A549 (cell line): ENCODE measurements around the gene TRERF1. TPM values are rescaled to one million over a fixed set of nuclear protein-coding genes. Genes with fewer than 3 reads are reported as not detected.

ENCODE experiments used
- ATAC-seq, 2 experiments: fragments of 200-7000 bp in 1 of 2; fragments of >200 bp in 1 of 2; cut with Nextera tagmentation in 1 of 2; cut with Tn5 transposase in 1 of 2; 3 replicates each; pipeline versions ENCODE4 v1.8.0 to v1.9.1; 2018 to 2020; ENCODE audit warnings: mild to moderate bottlenecking in 1 of 2, moderate library complexity in 1 of 2
- CTCF ChIA-PET: fragments of 300-600 bp; sonication (Branson Sonifier 250); formaldehyde crosslinking; extraction: SDS; loops from one replicate; lab custom pipeline; 2021; ENCODE audit warnings: antibody characterized with exemption, inconsistent platforms; lab: Yijun Ruan, JAX
- POLR2A ChIA-PET: fragments of 350-600 bp; formaldehyde crosslinking; extraction: SDS; loops from one replicate; lab custom pipeline; 2021; ENCODE audit warnings: antibody characterized with exemption, inconsistent platforms; lab: Yijun Ruan, JAX
- DNase-seq, 2 experiments: peaks; one replicate each; pipeline versions ENCODE4 v3.0.0 to v3.0.0-alpha.2; 2011 to 2016; ENCODE audit warnings: low read depth in 1 of 2, low spot score in 1 of 2
- FAIRE-seq: peaks from 2 replicates; lab custom pipeline; 2011; peaks lifted over from hg19 to GRCh38; lab: Jason Lieb, UNC
- H3K27ac ChIP-seq, 2 experiments: fragments of >200 bp; sonication (Bioruptor Twin); formaldehyde crosslinking; 3 replicates each; pipeline ENCODE4 v1.5.1; 2016 to 2017
- H3K4me1 ChIP-seq: fragments of >200 bp; sonication (Bioruptor Twin); formaldehyde crosslinking; 3 replicates; pipeline ENCODE4 v1.6.1; 2016
- H3K4me2 ChIP-seq: fragments of >200 bp; sonication (Bioruptor Twin); formaldehyde crosslinking; 3 replicates; pipeline ENCODE4 v1.6.1; 2016
- H3K4me3 ChIP-seq: fragments of >200 bp; sonication (Bioruptor Twin); formaldehyde crosslinking; 3 replicates; pipeline ENCODE4 v1.5.1; 2016
- H3K9me3 ChIP-seq: fragments of >200 bp; sonication (Bioruptor Twin); formaldehyde crosslinking; 3 replicates; pipeline ENCODE4 v1.6.1; 2016
- BCL3 ChIP-seq: fragments of >200 bp; sonication (Bioruptor Twin); formaldehyde crosslinking; IDR thresholded peaks from 3 replicates; pipeline ENCODE4 v1.6.1; 2016
- BHLHE40 ChIP-seq: IDR thresholded peaks from 2 replicates; pipeline ENCODE4 v1.6.1; 2012; ENCODE audit warnings: low read depth, low read length, inconsistent platforms
- CBX8 ChIP-seq: fragments of 200-600 bp; sonication (generic); IDR thresholded peaks from 2 replicates; pipeline ENCODE4 v1.6.1; 2016
- CHD2 ChIP-seq: fragments of 150-350 bp; IDR thresholded peaks from 2 replicates; pipeline ENCODE4 v1.6.1; 2014; ENCODE audit warnings: low read length; ENCODE audit not compliant: partially characterized antibody
- CTCF ChIP-seq: fragments of >200 bp; sonication (Bioruptor Twin); formaldehyde crosslinking; IDR thresholded peaks from 3 replicates; pipeline ENCODE4 v1.5.1; 2016
- EHF ChIP-seq: fragments of 250-450 bp; sonication (Bioruptor Pico); IDR thresholded peaks from 2 replicates; pipeline ENCODE4 v1.5.0; 2020; ENCODE audit warnings: mild to moderate bottlenecking
- EHMT2 ChIP-seq: fragments of 200-600 bp; sonication (generic); IDR thresholded peaks from 2 replicates; pipeline ENCODE4 v1.6.1; 2016; ENCODE audit warnings: antibody characterized with exemption, low read depth, mild to moderate bottlenecking, moderate library complexity
- ESRRA ChIP-seq: fragments of 150-350 bp; IDR thresholded peaks from 2 replicates; pipeline ENCODE4 v1.6.1; 2014; ENCODE audit warnings: mild to moderate bottlenecking, low read length, borderline replicate concordance
- FOSL2 ChIP-seq, 2 experiments: fragments of 450-650 bp in 1 of 2; fragments of >200 bp in 1 of 2; sonication (Bioruptor Twin) in 1 of 2; formaldehyde crosslinking; IDR thresholded peaks; 2 replicates each; pipeline versions ENCODE4 v1.5.0 to v1.6.1; 2016 to 2020; ENCODE audit warnings: mild to moderate bottlenecking in 1 of 2, moderate library complexity in 1 of 2
- HEYL ChIP-seq: fragments of 250-450 bp; sonication (Bioruptor Pico); IDR thresholded peaks from 2 replicates; pipeline ENCODE4 v1.8.0; 2021; ENCODE audit warnings: mild to moderate bottlenecking, moderate library complexity
- HMGXB4 ChIP-seq: fragments of 250-450 bp; sonication (Bioruptor Pico); IDR thresholded peaks from 2 replicates; pipeline ENCODE4 v1.5.0; 2021; ENCODE audit warnings: mild to moderate bottlenecking, moderate library complexity, borderline replicate concordance
- HOXA7 ChIP-seq: fragments of 250-450 bp; sonication (Bioruptor Pico); IDR thresholded peaks from 2 replicates; pipeline ENCODE4 v1.5.0; 2020; ENCODE audit warnings: mild to moderate bottlenecking, moderate library complexity
- KDM5A ChIP-seq: fragments of 200-600 bp; sonication (generic); IDR thresholded peaks from 2 replicates; pipeline ENCODE4 v1.6.1; 2016; ENCODE audit warnings: antibody characterized with exemption, mild to moderate bottlenecking
- MAZ ChIP-seq: fragments of 150-350 bp; IDR thresholded peaks from 2 replicates; pipeline ENCODE4 v1.6.1; 2014; ENCODE audit warnings: antibody characterized with exemption, low read depth, low read length, borderline replicate concordance
- RAD21 ChIP-seq, 2 experiments: fragments of >200 bp in 1 of 2; sonication (Bioruptor Twin) in 1 of 2; formaldehyde crosslinking in 1 of 2; IDR thresholded peaks in 1 of 2; conservative IDR thresholded peaks in 1 of 2; 2 replicates in 1 of 2; 3 replicates in 1 of 2; pipeline ENCODE4 v1.6.1; 2012 to 2018; ENCODE audit warnings: inconsistent platforms in 1 of 2
- RARB ChIP-seq: fragments of 250-450 bp; sonication (Bioruptor Pico); IDR thresholded peaks from 2 replicates; pipeline ENCODE4 v1.8.0; 2021; ENCODE audit warnings: mild to moderate bottlenecking, moderate library complexity
- RNF2 ChIP-seq: fragments of 200-600 bp; sonication (generic); IDR thresholded peaks from 2 replicates; pipeline ENCODE4 v1.6.1; 2016; ENCODE audit warnings: low read depth, mild to moderate bottlenecking, antibody characterized with exemption, moderate library complexity, borderline replicate concordance
- SMC3 ChIP-seq: fragments of >200 bp; sonication (Bioruptor Twin); formaldehyde crosslinking; IDR thresholded peaks from 3 replicates; pipeline ENCODE4 v1.6.1; 2018; ENCODE audit warnings: inconsistent platforms
- ZC3H11A ChIP-seq: fragments of 450-650 bp; IDR thresholded peaks from 2 replicates; pipeline ENCODE4 v1.6.1; 2014; ENCODE audit warnings: antibody characterized with exemption, mild to moderate bottlenecking
- ZNF302 ChIP-seq: fragments of 250-450 bp; sonication (Bioruptor Pico); IDR thresholded peaks from 2 replicates; pipeline ENCODE4 v1.9.0; 2021; ENCODE audit warnings: inconsistent platforms, mild to moderate bottlenecking, moderate library complexity
- WGBS: methylation state at CpG from one replicate; pipeline ENCODE4 v1.1.6; 2017; ENCODE audit errors: missing lambda C conversion rate; 5-methylcytosine and 5-hydroxymethylcytosine counted together
- polyA plus RNA-seq, 4 experiments: library from polyadenylated mRNA; depleted of rRNA in 3 of 4; stranded (reverse); fragments of >200 nt; fragmentation: RNase III in 1 of 4; extraction: RNeasy Plus Mini Kit Qiagen cat#74134 plus additional on column Dnase treatment in 1 of 4; gene quantifications; 2 replicates in 3 of 4; 3 replicates in 1 of 4; pipeline ENCODE4 v1.2.3, GENCODE V29; 2011 to 2017
- TF ChIP-seq, protein P1 (sequence below): fragments of >200 bp; sonication (Bioruptor Twin); formaldehyde crosslinking; IDR thresholded peaks from 2 replicates; pipeline ENCODE4 v1.6.1; 2016
- TF ChIP-seq, protein P2 (sequence below): fragments of 150-350 bp; IDR thresholded peaks from 2 replicates; pipeline ENCODE4 v1.6.1; 2014; ENCODE audit warnings: low read depth, mild to moderate bottlenecking, low read length

TRERF1 gene
- polyA plus RNA-seq, 2 of the 4 experiments (the other 2 are of a cell fraction) = 2.4 to 3.5 TPM

- ChIA-PET POLR2A (no interaction called here), CTCF (interaction anchor here (1.5 to 1.7 kb wide), 3 partner anchors 12 to 79 kb away, joined by 3 to 4 read pairs (median 4); no protein-coding TSS in a partner anchor)
- 94% methylated on average over 6 of the region's 6 CpGs for WGBS
- Histone ChIP-seq H3K27ac (no peak overlapping the region), H3K4me1 (0 out of 3 replicates have a peak, but pooled peaks cover 7% of the 10 kb centered on the region), H3K9me3 (no peaks in the 10 kb centered on the region), H3K4me3 (no peak overlapping the region), H3K4me2 (no peak overlapping the region)
- no peak for TF ChIP-seq SMC3
- no peak for TF ChIP-seq FOSL2 (IDR thresholded peaks at IDR 0.05)
- no peak for TF ChIP-seq FOSL2 (CRISPR knock-in tag; IDR thresholded peaks at IDR 0.05)
- no peak for TF ChIP-seq EHMT2
- no peak for TF ChIP-seq RARB (CRISPR knock-in tag)
- TF ChIP-seq MAZ = no peak
- no peak for TF ChIP-seq EHF (CRISPR knock-in tag)
- no peak for TF ChIP-seq HOXA7 (CRISPR knock-in tag)
- no peak for TF ChIP-seq CBX8
- TF ChIP-seq, protein P1, sequence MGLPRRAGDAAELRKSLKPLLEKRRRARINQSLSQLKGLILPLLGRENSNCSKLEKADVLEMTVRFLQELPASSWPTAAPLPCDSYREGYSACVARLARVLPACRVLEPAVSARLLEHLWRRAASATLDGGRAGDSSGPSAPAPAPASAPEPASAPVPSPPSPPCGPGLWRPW = no peak
- TF ChIP-seq BHLHE40 = no peak
- TF ChIP-seq BCL3 = no peak
- no peak for TF ChIP-seq HMGXB4
- no peak for FAIRE-seq
- DNase-seq = no peak
- no peak for ATAC-seq
Observed at GRCh38 chr6:42389736-42390135, 62.0 kb downstream of the TRERF1 start.

DNA sequence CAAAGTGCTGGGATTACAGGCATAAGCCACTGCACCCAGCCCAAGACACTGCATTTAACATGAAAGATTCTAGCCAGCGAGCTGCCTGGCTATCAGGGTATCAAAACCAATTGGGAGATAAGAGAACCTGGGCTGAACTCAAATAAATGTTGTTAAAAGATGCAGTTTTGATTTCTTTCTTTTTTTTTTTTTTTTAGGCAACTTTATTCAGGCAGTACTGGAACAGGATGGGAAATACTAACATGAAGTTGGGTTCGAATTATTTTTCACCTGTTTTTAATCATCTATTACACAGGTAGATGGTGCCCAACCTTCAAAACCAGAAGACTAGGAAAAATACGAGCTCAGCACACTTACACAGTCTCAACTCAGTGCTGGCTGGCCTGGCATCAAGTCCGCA lies 63.7 kb downstream of the TRERF1 start:
- DNase-seq = no peak
- WGBS = 87% methylated on average over 4 of the region's 4 CpGs
- CTCF ChIA-PET = interaction anchor here (0.6 to 1.7 kb wide), 3 partner anchors 16 to 1881 kb away, joined by 3 to 4 read pairs (median 3); no protein-coding TSS in a partner anchor
- FAIRE-seq = no peak
- Histone ChIP-seq H3K4me3 (no peak overlapping the region), H3K27ac (no peak overlapping the region), H3K4me2 (no peak overlapping the region), H3K4me1 (no peaks in the 10 kb centered on the region), H3K9me3 (no peaks in the 10 kb centered on the region)
- no peak for ATAC-seq
- TF ChIP-seq RAD21 (conservative IDR thresholded peaks at IDR 0.05 in 1 of 2, IDR thresholded peaks at IDR 0.05 in 1 of 2) (no peak), ESRRA (no peak), ZC3H11A (no peak), HEYL (CRISPR knock-in tag) (no peak), KDM5A (no peak), CTCF (no peak), ZNF302 (no peak), CBX8 (no peak), RNF2 (no peak), CHD2 (no peak)
- TF ChIP-seq, protein P2, sequence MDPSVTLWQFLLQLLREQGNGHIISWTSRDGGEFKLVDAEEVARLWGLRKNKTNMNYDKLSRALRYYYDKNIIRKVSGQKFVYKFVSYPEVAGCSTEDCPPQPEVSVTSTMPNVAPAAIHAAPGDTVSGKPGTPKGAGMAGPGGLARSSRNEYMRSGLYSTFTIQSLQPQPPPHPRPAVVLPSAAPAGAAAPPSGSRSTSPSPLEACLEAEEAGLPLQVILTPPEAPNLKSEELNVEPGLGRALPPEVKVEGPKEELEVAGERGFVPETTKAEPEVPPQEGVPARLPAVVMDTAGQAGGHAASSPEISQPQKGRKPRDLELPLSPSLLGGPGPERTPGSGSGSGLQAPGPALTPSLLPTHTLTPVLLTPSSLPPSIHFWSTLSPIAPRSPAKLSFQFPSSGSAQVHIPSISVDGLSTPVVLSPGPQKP = no peak
- POLR2A ChIA-PET = no interaction called here
